Fibroblast of pulmonary artery (primary cell): ENCODE measurements around the gene RSPH1.

Experiments
- DNase-seq: peaks from one replicate; pipeline ENCODE4 v3.0.0-alpha.2; 2010; ENCODE audit warnings: low read depth
- H3K4me3 ChIP-seq: replicated peaks from 2 replicates; pipeline ENCODE4 v1.5.1; 2011; ENCODE audit warnings: low read depth, mild to moderate bottlenecking, control low read depth, low read length, moderate library complexity
- TF ChIP-seq, protein P1 (sequence below): IDR thresholded peaks from 2 replicates; pipeline ENCODE4 v1.5.1; 2011; ENCODE audit warnings: mild to moderate bottlenecking, control low read depth, low read length, inconsistent platforms; ENCODE audit errors: missing control alignments

The RSPH1 gene

DNA sequence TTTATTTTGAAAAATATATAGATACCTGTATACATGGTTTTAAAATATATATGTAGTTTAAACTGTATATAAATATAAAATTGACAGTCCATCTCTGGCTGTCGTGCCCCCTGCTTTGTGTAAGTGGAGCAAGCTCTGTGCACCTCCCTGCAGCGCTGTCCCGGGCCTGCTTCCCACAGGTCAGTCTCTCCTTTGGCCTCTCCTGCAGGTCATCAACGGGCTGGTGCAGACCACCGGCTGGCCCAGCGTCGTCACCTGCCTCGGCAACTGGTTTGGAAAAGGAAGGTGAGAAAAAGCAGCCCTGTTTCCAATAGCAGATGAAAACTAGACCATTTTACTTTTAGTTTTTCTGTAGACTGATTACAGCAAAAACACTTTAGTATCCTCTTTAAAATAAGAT lies 46.2 kb upstream of the RSPH1 start:
- no peak for DNase-seq
- H3K4me3 ChIP-seq = no peak overlapping the region
- TF ChIP-seq, protein P1, sequence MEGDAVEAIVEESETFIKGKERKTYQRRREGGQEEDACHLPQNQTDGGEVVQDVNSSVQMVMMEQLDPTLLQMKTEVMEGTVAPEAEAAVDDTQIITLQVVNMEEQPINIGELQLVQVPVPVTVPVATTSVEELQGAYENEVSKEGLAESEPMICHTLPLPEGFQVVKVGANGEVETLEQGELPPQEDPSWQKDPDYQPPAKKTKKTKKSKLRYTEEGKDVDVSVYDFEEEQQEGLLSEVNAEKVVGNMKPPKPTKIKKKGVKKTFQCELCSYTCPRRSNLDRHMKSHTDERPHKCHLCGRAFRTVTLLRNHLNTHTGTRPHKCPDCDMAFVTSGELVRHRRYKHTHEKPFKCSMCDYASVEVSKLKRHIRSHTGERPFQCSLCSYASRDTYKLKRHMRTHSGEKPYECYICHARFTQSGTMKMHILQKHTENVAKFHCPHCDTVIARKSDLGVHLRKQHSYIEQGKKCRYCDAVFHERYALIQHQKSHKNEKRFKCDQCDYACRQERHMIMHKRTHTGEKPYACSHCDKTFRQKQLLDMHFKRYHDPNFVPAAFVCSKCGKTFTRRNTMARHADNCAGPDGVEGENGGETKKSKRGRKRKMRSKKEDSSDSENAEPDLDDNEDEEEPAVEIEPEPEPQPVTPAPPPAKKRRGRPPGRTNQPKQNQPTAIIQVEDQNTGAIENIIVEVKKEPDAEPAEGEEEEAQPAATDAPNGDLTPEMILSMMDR = no peak

DNA sequence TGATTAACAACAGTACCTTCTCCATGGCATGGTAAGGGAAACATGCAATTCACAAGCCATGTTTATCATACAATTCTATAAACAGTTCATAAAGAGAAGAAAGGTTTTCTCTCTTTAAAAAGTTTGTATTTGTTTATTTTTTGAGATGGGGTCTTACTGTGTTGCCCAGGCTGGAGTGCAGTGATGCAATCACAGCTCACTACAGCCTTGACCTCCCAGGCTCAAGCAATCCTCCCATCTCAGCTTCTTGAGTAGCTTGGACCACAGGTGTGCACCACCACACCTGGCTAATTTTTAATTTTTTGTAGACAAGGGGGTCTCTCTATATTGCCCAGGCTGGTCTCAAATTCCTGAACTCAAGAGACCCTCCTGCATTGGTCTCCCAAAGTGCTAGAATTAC lies 45.6 kb upstream of the RSPH1 start:
- H3K4me3 ChIP-seq = no peak overlapping the region
- TF ChIP-seq, protein P1 = no peak
- DNase-seq = no peak

- TF ChIP-seq, protein P1 = no peak
- H3K4me3 ChIP-seq = no peak overlapping the region
- DNase-seq = no peak
Measured at GRCh38 chr21:42541174-42541573, 45.1 kb upstream of the RSPH1 start.

- H3K4me3 ChIP-seq = no peak overlapping the region
- TF ChIP-seq, protein P1 = no peak
- no peak for DNase-seq
Measured at GRCh38 chr21:42540396-42540795, 44.4 kb upstream of the RSPH1 start.

- TF ChIP-seq, protein P1 = no peak
- no peak for DNase-seq
- H3K4me3 ChIP-seq = no peak overlapping the region
Measured at GRCh38 chr21:42539931-42540343, 43.9 kb upstream of the RSPH1 start.

DNA sequence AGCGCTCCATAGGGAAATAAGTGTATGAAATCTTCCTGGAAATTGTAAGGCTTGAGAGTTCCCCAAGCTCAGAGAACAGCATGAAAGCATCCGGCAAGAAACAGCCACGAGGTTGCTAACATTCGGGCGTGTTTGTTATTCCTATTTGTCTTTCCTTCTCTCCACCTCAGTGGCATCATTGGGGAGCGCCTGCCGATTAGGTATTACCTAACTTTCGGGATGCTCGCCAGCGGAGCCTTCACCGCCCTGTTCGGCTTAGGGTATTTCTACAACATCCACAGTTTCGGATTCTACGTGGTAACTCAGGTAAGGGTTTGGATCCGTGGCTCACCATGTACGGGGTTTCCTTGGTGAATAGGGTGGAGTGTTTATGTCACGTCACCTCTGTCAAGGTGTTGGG lies 43.3 kb upstream of the RSPH1 start:
- H3K4me3 ChIP-seq = no peak overlapping the region
- TF ChIP-seq, protein P1 = no peak
- no peak for DNase-seq

- H3K4me3 ChIP-seq = no peak overlapping the region
- TF ChIP-seq, protein P1 = no peak
- no peak for DNase-seq
Measured at GRCh38 chr21:42538479-42539275, 42.7 kb upstream of the RSPH1 start.
